ENCODE measurements around the gene TPBGL.

The TPBGL gene, protein sequence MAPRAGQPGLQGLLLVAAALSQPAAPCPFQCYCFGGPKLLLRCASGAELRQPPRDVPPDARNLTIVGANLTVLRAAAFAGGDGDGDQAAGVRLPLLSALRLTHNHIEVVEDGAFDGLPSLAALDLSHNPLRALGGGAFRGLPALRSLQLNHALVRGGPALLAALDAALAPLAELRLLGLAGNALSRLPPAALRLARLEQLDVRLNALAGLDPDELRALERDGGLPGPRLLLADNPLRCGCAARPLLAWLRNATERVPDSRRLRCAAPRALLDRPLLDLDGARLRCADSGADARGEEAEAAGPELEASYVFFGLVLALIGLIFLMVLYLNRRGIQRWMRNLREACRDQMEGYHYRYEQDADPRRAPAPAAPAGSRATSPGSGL

DNA sequence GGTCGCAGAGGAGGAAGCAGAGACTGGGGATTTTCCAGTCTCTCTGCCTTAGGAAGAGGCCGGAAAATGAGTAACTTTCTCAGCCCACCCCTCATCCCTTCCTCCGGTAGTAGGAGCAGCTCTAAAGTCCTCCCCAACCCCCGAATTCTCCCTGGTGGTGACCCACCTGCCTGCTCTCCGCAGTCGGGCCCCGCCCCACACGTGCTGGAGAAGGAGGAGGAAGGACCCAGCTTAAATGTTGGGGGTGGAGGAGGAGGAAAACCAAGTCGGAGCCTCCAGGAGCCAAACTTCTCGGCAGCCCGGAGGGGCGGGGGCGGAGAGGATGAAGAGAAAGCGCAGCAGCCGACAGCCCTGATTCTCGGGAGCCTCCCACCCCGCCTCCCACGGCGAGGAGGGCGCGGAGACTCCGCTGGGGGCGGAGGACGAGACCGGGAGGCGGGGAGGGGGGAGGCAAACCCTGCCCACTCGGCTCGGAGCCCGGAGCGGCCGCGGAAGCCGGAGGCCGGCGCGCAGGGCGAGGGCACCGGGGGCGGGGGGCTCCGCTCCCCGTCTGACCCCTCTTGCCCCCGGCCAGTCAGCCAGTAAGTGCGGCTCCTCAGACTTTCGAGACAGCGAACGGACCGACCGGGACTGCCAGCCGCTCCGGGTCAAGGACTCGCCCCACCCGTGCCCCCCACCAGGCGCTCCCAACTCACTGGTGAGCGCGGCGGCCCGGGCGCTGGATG, at the start of gene TPBGL:
Gene TPBGL (plus strand): TSS at position 464 of the 725 bp plus-strand sequence. CDS start 276 bp downstream, outside the sequence.
- DNase-seq, result peak; percentile 52

GRCh38 chr11:75191330-75191717, 49.2 kb upstream of the TPBGL start:
- DNase-seq, result peak; percentile 81

DNA sequence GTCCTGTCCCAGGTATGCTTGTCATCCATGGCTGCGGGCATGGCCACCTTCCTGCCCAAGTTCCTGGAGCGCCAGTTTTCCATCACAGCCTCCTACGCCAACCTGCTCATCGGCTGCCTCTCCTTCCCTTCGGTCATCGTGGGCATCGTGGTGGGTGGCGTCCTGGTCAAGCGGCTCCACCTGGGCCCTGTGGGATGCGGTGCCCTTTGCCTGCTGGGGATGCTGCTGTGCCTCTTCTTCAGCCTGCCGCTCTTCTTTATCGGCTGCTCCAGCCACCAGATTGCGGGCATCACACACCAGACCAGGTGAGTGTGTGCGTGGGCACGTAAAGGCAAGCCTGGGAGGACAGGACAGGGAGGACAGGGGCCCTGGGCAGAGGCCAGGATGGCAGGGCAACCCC, 47.3 kb upstream of the TPBGL start:
- no peak for DNase-seq

DNA sequence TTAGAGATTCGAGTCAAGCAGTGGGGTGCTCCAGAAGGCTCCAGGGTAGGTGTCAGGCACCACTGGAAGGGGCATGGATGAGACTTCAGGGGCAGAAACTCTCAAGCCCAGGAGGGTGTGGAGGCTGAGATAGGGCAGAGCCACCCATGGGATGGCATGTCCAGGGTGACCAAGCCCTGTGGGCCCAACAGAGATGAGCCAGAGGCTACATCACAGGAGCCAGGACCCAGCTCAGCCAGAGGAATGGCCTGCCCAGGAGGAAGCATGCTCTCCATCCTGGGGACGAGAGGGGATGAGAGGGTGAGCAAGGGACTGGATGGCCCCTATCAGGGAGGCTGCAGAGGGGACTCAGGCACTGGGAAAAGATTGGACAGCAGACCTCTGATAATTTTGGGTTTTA, 46.9 kb upstream of the TPBGL start:
- no peak for DNase-seq

DNA sequence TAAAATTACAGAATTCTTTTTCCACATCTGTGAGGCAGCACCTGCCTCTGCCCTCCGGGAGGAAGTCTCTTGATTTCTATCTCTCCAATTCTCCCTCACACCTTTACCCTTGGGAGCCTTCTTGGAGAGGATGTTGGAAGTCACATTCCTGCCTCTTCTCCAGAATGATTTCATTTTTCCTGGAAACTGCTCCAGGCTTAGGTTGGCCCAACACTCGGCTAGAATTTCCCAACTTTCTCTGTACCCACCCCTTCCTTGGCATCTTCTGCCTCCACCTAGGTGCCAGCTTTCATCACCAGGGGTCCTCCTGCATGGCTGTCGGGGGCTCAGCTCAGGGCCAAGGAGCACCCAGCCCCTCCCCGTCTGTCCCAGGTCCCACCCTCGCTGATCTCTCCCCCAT, 46.4 kb upstream of the TPBGL start:
- DNase-seq, result no peak

DNA sequence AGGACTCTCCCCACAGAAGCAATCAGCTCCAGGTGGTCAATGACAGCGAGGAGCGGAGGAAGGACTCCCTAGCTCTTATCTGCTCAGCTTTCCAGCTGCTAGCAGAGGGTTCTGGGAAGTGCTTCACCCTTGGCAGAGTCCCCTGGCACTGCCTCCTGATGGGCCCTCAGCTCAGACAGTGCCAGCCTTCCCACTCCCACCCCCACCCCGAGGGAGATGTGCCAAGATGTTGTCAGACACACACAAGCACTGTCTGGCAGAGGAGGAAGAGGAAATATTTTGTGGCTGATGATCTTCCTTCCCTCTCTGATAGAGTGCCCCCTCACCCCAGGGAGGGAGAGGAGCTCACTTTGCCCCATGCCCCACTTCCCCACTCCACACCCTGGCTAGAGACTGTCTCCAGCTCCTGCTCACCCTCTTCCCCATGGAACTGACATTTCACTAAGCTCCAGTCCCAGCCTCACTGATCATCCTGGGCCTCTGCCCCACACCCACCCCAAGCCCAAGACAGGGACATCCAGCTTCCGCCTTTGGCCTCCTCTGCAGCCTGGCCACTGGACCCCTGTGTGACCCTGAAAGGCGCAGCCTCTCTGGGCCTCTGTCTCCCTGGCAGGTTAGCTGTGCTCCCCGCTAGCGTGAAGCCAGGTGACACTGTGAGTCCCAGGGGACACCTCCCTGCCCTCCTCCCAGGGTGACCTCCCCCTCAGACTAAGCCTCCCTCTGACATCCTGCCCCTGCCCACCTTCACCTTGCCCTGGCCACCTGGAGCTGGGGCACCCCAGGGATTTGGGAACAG, 45.2 kb upstream of the TPBGL start:
- peak; percentile 43 for DNase-seq

DNA sequence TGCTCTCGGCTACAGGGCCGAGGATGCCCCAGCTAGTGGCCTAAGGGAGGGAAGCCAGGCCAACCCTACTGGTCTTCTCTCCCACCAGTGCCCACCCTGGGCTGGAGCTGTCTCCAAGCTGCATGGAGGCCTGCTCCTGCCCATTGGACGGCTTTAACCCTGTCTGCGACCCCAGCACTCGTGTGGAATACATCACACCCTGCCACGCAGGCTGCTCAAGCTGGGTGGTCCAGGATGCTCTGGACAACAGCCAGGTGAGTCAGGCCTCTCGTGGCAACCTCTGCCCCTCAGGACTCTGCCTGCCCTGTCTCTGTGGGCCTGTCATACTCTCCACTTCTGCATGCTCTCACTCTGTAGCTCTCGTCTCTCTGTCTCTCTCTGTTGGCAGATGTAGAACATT, 44.1 kb upstream of the TPBGL start:
- DNase-seq, result no peak

- no peak for DNase-seq
These were observed 42.9 kb upstream of the TPBGL start for GRCh38 chr11:75197512-75198277.

GRCh38 chr11:75198278-75198973, 42.1 kb upstream of the TPBGL start:
- no peak for DNase-seq

DNA sequence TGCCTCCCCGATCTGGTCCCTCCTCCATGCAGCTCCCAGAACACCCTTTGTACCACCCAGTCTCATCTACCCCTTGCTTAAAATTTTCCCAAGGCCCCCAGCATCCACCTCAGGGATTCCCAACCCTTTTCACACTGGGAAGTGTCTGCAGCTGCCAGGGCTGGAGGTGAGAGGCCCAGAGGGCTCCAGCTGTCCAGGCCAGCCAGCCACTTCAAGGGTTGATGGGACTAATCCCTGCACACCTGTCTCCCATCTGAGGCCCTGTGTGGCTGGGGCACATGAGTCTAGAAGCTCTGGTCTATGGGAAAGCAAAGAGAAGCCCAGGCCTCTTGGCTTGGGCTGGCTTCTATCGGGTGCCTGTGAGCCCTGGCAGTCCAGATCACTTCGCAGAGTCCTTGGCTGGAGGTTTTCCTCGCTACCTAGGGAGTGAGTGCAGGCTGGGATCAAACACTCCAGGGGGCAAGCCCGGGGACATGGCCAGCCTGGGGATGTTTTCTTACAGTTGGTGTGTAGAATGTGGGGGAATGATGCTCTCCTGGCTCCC, 41.1 kb upstream of the TPBGL start:
- no peak for DNase-seq

GRCh38 chr11:75200051-75200450, 40.5 kb upstream of the TPBGL start:
- no peak for DNase-seq

DNA sequence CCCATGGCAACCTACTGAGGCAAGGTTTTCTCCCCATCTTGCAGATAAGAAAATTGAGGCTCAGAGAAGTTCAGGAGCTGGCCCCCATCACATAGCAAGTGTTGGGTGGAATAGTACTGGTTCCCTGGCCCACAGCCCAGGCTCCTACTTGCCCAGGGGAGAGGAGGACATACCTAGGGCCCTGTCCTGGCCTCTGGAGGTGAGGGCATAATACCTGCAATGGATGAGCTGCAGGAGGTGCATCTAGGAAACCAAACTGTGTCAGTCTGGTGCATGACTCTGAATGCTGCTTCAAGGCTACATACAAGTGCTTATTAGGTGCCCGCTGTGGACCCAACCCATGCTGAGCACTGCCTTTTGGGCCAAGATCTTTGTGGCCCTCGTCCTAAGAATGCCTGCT, 40.0 kb upstream of the TPBGL start:
- DNase-seq, result no peak

DNA sequence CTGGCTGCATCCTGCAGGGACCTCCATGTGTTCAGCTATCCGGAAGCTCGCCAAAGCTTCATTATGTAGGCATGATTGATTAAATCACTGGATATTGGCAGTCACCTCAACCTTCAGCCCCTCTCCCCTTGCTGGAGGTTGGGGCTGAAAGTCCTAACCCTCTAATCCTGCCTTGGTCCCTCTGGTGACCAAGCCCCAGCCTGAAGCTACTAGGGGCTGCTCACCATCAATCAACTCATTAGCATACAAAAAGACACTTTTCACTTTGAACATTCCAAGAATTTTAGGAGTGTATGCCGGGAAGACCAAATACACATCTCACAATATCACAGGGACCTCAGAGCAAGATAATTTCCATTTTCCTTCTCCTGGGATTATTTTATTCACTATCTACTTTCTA, 38.8 kb upstream of the TPBGL start:
- DNase-seq, result no peak

- DNase-seq, result no peak
These were observed 38.4 kb upstream of the TPBGL start for GRCh38 chr11:75202195-75202594.

DNA sequence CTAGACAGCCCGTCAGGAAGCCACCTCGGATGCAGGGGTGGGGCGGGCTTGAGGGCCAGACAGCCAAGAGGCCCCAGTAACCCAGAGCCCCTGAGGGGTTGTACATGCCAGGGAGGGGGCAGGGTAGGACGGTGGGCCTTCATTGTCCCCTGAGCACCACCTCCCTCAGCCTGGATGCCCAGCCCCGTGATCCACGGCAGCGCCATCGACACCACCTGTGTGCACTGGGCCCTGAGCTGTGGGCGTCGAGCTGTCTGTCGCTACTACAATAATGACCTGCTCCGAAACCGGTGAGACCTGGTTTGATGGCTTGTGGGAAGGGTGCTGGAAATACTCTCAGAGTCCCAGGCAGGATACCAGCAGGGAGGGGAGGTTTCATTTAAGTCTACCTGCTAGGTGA, 37.4 kb upstream of the TPBGL start:
- no peak for DNase-seq

DNA sequence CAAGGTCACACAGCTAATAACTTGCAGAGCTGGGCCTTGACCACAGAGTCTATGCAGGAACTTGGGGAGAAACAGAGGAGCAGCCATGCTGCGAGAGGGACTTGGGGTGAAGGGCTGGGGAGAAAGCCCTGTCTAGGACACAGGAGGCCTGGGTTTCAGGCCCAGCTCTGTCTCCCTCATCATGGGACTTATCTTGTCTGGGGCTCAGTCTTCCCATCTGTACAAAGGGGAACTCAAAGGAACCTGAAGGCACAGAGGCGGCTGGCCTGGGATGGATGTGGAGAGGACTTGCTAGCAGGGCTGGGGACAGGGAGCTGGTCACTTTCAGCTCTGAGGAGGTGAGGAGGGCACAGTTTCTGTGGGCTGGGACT, 36.9 kb upstream of the TPBGL start:
- DNase-seq, result no peak

GRCh38 chr11:75204012-75204674, 36.4 kb upstream of the TPBGL start:
- no peak for DNase-seq

GRCh38 chr11:75204685-75205563, 35.6 kb upstream of the TPBGL start:
- DNase-seq, result peak; percentile 85

- no peak for DNase-seq
These were observed 35.0 kb upstream of the TPBGL start for GRCh38 chr11:75205564-75206020.

GRCh38 chr11:75208446-75208845, 32.1 kb upstream of the TPBGL start:
- DNase-seq, result no peak
